GM21723 (cell line): ENCODE results near the gene TSEN54.

ENCODE experiments used
- ATAC-seq: cut with Tn5 transposase; IDR thresholded peaks from one replicate; pipeline ENCODE4 v1.9.1; 2021; ENCODE audit warnings: mild to moderate bottlenecking, moderate library complexity; ENCODE audit not compliant: unreplicated experiment

TSEN54 gene

GRCh38 chr17:75559958-75560533, 43.7 kb downstream of the TSEN54 start:
- ATAC-seq, result no peak

GRCh38 chr17:75561927-75562603, 45.7 kb downstream of the TSEN54 start:
- ATAC-seq, result no peak

GRCh38 chr17:75563063-75563758, 46.9 kb downstream of the TSEN54 start:
- ATAC-seq, result no peak

GRCh38 chr17:75564195-75564594, 47.9 kb downstream of the TSEN54 start:
- no peak for ATAC-seq

GRCh38 chr17:75565066-75565465, 48.7 kb downstream of the TSEN54 start:
- ATAC-seq, result no peak

GRCh38 chr17:75565618-75566017, 49.3 kb downstream of the TSEN54 start:
- ATAC-seq, result no peak

- ATAC-seq, result no peak
Measured at GRCh38 chr17:75566416-75566815, 50.1 kb downstream of the TSEN54 start.

- ATAC-seq, result no peak
Measured at GRCh38 chr17:75566834-75567233, 50.5 kb downstream of the TSEN54 start.

- ATAC-seq, result no peak
Measured at GRCh38 chr17:75568412-75569255, 52.3 kb downstream of the TSEN54 start.

- no peak for ATAC-seq
Measured at GRCh38 chr17:75570034-75570676, 53.8 kb downstream of the TSEN54 start.

GRCh38 chr17:75570772-75571171, 54.4 kb downstream of the TSEN54 start:
- ATAC-seq, result no peak

GRCh38 chr17:75571197-75571884, 55.0 kb downstream of the TSEN54 start:
- no peak for ATAC-seq

GRCh38 chr17:75571885-75572215, 55.5 kb downstream of the TSEN54 start:
- no peak for ATAC-seq

- no peak for ATAC-seq
Measured at GRCh38 chr17:75572713-75573539, 56.6 kb downstream of the TSEN54 start.

GRCh38 chr17:75573540-75573957, 57.2 kb downstream of the TSEN54 start:
- no peak for ATAC-seq

- no peak for ATAC-seq
Measured at GRCh38 chr17:75573994-75574393, 57.7 kb downstream of the TSEN54 start.
